Pancreas (tissue), 10 donors: Measurements from ENCODE around the gene HTR3E. TPM values are rescaled to one million over a fixed set of nuclear protein-coding genes. Genes with fewer than 3 reads are reported as not detected.

Experiments used
- ATAC-seq, 4 donors: fragments of 200-7000 bp; cut with Tn5 transposase; one replicate each; pipeline versions ENCODE4 v1.8.0 to v1.9.1; 2020; ENCODE audit warnings: mild to moderate bottlenecking in 4 of 4, moderate library complexity in 4 of 4
- DNase-seq, 6 donors: peaks; one replicate each; pipeline ENCODE4 v3.0.0-alpha.2; 2020
- FAIRE-seq: peaks from 2 replicates; lab custom pipeline; 2012; peaks lifted over from hg19 to GRCh38; lab: Jason Lieb, UNC
- H3K27ac ChIP-seq, 4 donors: fragments of 200-600 bp; sonication (generic); 1 replicate in 3 of 4; 2 replicates in 1 of 4; pipeline versions ENCODE4 v1.5.0 to v1.8.0; 2020
- H3K27me3 ChIP-seq, 4 donors: fragments of 200-600 bp; one replicate each; pipeline ENCODE4 v1.8.0; 2021
- H3K36me3 ChIP-seq, 3 donors: fragments of 200-600 bp; sonication (generic) in 1 of 3; one replicate each; pipeline versions ENCODE4 v1.5.0 to v1.8.0; 2020 to 2021
- H3K4me1 ChIP-seq, 3 donors: fragments of 200-600 bp; one replicate each; pipeline ENCODE4 v1.8.0; 2021
- H3K4me3 ChIP-seq, 4 donors: fragments of 200-600 bp; sonication (generic) in 2 of 4; one replicate each; pipeline versions ENCODE4 v1.5.0 to v1.8.0; 2020 to 2021
- H3K9me3 ChIP-seq, 4 donors: fragments of 200-600 bp; one replicate each; pipeline ENCODE4 v1.8.0; 2021
- WGBS, 2 donors: extraction: QIAGEN DNeasy Blood & Tissue Kit; methylation state at CpG; one replicate each; pipeline ENCODE4 v1.1.7; 2013; 5-methylcytosine and 5-hydroxymethylcytosine counted together
- intact Hi-C, 3 donors: fragments of 100-400 bp; cut with DNase I; formaldehyde crosslinking; loops; one replicate each; pipeline versions ENCODE4 v1.11.1 to v1.14.2; 2022
- polyA plus RNA-seq, 2 donors: library from polyadenylated mRNA; stranded (reverse); fragments of 200-250 nt; gene quantifications; one replicate each; pipeline ENCODE4 v1.2.3, GENCODE V29; 2013
- total RNA-seq, 6 donors: library from RNA; stranded (reverse); fragmentation: NEBNext Ultra II Directional in 4 of 6; extraction: Animal tissue kit (Norgen Biotek cat#: 25700) in 4 of 6; gene quantifications; one replicate each; pipeline versions ENCODE4 v1.2.1 to v1.2.4, GENCODE V29; 2021 to 2023
- TF ChIP-seq, protein P1 (sequence below), 4 donors: fragments of 200-600 bp; sonication (generic) in 3 of 4; IDR thresholded peaks; one replicate each; pipeline versions ENCODE4 v1.5.0 to v1.8.0; 2021; ENCODE audit warnings: antibody characterized with exemption in 4 of 4
- donor health status: healthy with polysubstance abuse.
- donor health status: DM: no; HTN: no; CAD: no; lungs with moderate emphysema.
- donor health status: DM: no; HTN: no; CAD: no.
- donor health status: control.
- donor health status: control.
- donor health status: Bipolar disorder and iron deficiency.
- donor health status: DM: yes; HTN: yes; CAD: no.
- donor health status: DM: no; HTN: no; CAD: no.
- donor health status: DM: no; HTN: no; CAD: no.
- donor health status: DM: yes; HTN: yes; CAD: no.

Gene HTR3E
- total and polyA plus RNA-seq, 8 donors: 0.41 TPM; not detected in 7

DNA sequence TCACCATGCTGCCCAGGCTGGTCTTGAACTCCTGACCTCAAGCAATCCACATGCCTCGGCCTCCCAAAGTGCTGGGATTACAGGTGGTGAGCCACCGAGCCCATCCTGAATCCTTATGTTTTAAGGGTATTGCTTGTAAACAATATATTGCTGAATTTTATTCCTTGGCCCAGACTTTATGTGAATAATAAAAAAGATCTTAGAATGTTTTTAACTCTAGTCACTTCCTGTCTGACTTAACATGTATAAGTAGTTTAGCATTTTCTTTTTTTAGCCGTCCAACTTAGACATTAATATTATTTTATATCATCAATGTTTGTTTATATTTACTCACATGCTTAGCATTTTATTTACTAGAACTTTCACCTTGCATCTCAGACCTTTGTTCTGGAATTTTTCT, 29.1 kb downstream of the HTR3E start:
- 69 to 80% methylated on average over 3 of the region's 3 CpGs for WGBS, 2 donors
- Histone ChIP-seq H3K27ac (no peak overlapping the region), H3K36me3 (no peaks in the 10 kb centered on the region), H3K9me3 (no peaks in the 10 kb centered on the region), H3K4me3 (no peak overlapping the region), H3K27me3 (no peaks in the 10 kb centered on the region), H3K4me1 (no peaks in the 10 kb centered on the region)
- no peak for DNase-seq
- no peak for FAIRE-seq
- TF ChIP-seq, protein P1, sequence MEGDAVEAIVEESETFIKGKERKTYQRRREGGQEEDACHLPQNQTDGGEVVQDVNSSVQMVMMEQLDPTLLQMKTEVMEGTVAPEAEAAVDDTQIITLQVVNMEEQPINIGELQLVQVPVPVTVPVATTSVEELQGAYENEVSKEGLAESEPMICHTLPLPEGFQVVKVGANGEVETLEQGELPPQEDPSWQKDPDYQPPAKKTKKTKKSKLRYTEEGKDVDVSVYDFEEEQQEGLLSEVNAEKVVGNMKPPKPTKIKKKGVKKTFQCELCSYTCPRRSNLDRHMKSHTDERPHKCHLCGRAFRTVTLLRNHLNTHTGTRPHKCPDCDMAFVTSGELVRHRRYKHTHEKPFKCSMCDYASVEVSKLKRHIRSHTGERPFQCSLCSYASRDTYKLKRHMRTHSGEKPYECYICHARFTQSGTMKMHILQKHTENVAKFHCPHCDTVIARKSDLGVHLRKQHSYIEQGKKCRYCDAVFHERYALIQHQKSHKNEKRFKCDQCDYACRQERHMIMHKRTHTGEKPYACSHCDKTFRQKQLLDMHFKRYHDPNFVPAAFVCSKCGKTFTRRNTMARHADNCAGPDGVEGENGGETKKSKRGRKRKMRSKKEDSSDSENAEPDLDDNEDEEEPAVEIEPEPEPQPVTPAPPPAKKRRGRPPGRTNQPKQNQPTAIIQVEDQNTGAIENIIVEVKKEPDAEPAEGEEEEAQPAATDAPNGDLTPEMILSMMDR (IDR thresholded peaks at IDR 0.05): no peak
- intact Hi-C loops: no loop called here
- ATAC-seq: no peak

DNA sequence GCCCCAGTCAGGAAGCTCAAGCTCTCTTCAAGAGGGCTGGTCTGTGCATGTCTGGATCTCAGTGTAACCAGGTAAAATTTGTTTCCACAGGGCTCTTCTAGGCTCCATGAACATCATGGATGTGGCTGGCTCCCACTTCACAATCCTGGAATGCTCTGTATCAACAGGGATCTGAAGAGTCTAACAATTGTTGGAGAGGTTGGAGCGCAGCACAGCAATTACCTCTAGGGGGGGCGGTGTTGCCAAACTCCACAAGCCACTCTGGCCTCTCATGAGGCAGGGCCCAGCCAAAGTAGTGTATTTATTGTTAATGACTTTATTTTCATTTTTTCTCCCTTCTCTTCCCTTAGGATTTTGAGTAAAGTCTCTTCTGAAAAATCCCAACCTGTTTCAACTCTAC, 32.1 kb downstream of the HTR3E start:
- Histone ChIP-seq H3K4me1 (no peaks in the 10 kb centered on the region), H3K36me3 (no peaks in the 10 kb centered on the region), H3K9me3 (no peaks in the 10 kb centered on the region), H3K4me3 (no peak overlapping the region), H3K27ac (no peak overlapping the region), H3K27me3 (no peaks in the 10 kb centered on the region)
- intact Hi-C loops: no loop called here
- peak in 2 of 4 donors; percentile 49 to 50 for ATAC-seq
- WGBS, 2 donors: 45 to 51% methylated on average over 2 of the region's 2 CpGs
- no peak for DNase-seq
- TF ChIP-seq, protein P1 (IDR thresholded peaks at IDR 0.05): peak in 1 of 4 donors; percentile 11
- no peak for FAIRE-seq

DNA sequence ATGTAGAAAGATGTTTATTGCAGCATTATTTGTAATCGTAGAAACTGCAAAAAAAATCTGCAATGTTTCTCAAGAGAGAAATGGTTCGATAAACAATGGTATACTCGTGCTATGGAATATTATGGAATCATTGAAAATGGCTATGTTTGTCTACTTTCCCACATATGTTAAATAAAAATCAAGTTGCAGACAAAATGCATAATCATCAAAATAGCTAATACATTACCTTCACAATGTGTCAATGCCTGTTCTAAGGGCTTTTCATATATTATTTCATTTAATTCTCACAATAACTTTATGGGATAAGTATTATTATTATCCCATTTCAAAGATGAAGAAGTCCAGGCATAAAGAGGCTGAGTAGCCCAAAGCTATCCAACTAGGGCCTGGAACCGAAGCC, 36.1 kb downstream of the HTR3E start:
- no peak for FAIRE-seq
- H3K27ac ChIP-seq: no peak overlapping the region
- H3K4me1 ChIP-seq: peaks cover 4 to 13% (median 11%) of the 10 kb centered on the region in 3 donors
- ATAC-seq: no peak
- no peaks in the 10 kb centered on the region for H3K9me3 ChIP-seq
- TF ChIP-seq, protein P1 (IDR thresholded peaks at IDR 0.05): no peak
- H3K4me3 ChIP-seq: no peak overlapping the region
- no peaks in the 10 kb centered on the region for H3K27me3 ChIP-seq
- intact Hi-C loops: no loop called here
- DNase-seq: no peak
- WGBS, 2 donors: 93 to 96% methylated on average over 4 of the region's 4 CpGs
- H3K36me3 ChIP-seq: no peaks in the 10 kb centered on the region

DNA sequence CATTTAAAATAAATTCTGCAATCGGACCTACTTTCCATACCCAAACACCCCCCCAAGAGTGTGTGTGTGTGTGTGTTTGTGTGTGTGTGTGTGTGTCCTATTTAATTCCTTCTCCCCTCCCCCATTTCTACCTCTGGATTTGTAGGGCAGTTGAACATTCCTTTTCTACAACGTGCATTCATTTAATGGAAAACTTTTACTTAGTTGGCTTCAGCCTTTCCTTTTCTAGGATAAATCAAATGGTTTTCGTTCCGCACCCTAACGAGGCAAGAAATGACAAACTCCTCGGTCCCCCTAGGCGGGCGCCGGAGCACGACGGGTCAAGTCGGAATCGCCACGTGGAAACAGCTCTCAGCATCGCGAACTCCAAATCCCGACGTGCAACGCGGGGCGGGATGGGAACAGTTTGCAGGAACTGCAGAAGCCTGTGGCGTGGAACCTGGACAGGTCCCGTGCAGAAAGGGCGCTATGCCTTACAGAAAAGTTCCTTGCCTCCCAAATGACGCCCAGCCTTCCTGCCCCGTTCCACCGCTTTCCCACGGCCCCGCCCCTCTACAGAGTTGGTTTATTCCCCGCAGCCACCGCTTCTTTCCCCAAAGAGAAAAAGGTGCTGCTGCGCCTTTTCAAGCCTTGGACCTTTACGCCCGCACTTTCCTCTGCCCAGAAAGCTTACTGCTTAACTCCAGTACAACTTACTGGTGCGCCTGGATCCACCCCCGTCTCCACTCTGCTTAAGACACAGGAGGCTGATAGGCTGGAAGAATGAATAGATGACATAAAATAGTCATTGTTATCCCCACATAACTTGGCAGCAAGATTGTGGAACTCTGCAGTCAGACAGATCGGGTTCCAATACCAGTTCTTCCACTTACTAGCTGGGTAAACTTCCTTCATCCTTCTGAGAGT, 37.2 kb downstream of the HTR3E start:
- WGBS, 2 donors: 1% methylated on average over 37 of the region's 37 CpGs
- Histone ChIP-seq H3K27me3 (no peaks in the 10 kb centered on the region), H3K36me3 (no peaks in the 10 kb centered on the region), H3K27ac (peak overlapping the region; percentile 70 to 95 (median 84)), H3K4me3 (peak overlapping the region; percentile 89 to 98 (median 94)), H3K4me1 (peaks cover 4 to 13% (median 11%) of the 10 kb centered on the region in 3 donors), H3K9me3 (no peaks in the 10 kb centered on the region)
- FAIRE-seq (no peak), DNase-seq (peak; percentile 85 to 95 (median 88)), ATAC-seq (peak; percentile 80 to 87 (median 84))
- TF ChIP-seq, protein P1 (IDR thresholded peaks at IDR 0.05): no peak
- intact Hi-C loops: no loop called here

DNA sequence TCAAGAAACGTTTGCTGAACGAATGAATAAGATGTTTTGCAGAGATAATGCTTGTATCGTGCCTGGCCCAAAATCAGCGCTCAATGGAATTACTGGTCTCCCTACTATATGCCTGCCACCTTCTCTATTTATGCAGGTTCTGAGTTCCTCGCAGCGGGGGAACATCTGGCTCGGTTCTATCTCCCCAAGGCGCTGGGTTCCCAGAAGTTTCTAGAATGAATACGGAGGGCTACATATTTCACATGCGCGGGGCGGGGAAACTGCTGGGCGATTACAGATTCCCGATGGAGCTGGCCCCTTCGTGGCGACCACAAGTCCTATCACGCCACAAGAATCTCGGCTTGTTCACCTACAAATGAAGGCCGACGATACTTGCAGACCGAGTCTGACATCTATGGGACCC, 37.9 kb downstream of the HTR3E start:
- H3K9me3 ChIP-seq: no peaks in the 10 kb centered on the region
- peaks cover 4 to 13% (median 11%) of the 10 kb centered on the region in 3 donors for H3K4me1 ChIP-seq
- H3K27me3 ChIP-seq: no peaks in the 10 kb centered on the region
- WGBS, 2 donors: 0% methylated on average over 21 of the region's 21 CpGs
- intact Hi-C loops: no loop called here
- TF ChIP-seq, protein P1 (IDR thresholded peaks at IDR 0.05): no peak
- peak overlapping the region; percentile 70 to 95 (median 84) for H3K27ac ChIP-seq
- ATAC-seq (peak; percentile 5 to 40 (median 24)), DNase-seq (no peak), FAIRE-seq (no peak)
- H3K36me3 ChIP-seq: no peaks in the 10 kb centered on the region
- peak overlapping the region; percentile 89 to 98 (median 94) for H3K4me3 ChIP-seq
